AG08396 (cell line): Measurements from ENCODE around the gene NDUFS5.
"Not testable (repeated sequence)": the region's sequence is repeated elsewhere in the genome, so short reads cannot be mapped to it uniquely, and the experiment has no call there.

Experiments used
- DNase-seq: peaks from one replicate; pipeline ENCODE4 v3.0.0; 2012; ENCODE audit warnings: low spot score, mixed read lengths

NDUFS5 gene

GRCh38 chr1:39065542-39065941 is 39.4 kb downstream of the NDUFS5 start:
- DNase-seq = no peak

- not testable (repeated sequence) for DNase-seq
Observed at GRCh38 chr1:39068227-39068626, 42.1 kb downstream of the NDUFS5 start.

- not testable (repeated sequence) for DNase-seq
Observed at GRCh38 chr1:39071557-39071956, 45.4 kb downstream of the NDUFS5 start.

GRCh38 chr1:39076127-39076798 is 50.1 kb downstream of the NDUFS5 start:
- peak; percentile 50 for DNase-seq

GRCh38 chr1:39076799-39077148 is 50.6 kb downstream of the NDUFS5 start:
- DNase-seq = no peak

GRCh38 chr1:39080269-39080826 is 54.2 kb downstream of the NDUFS5 start:
- DNase-seq = no peak

GRCh38 chr1:39080831-39081270 is 54.7 kb downstream of the NDUFS5 start:
- DNase-seq = peak; percentile 44

- peak; percentile 58 for DNase-seq
Observed at GRCh38 chr1:39081271-39082009, 55.3 kb downstream of the NDUFS5 start.

- no peak for DNase-seq
Observed at GRCh38 chr1:39082010-39082799, 56.1 kb downstream of the NDUFS5 start.

GRCh38 chr1:39082811-39083576 is 56.8 kb downstream of the NDUFS5 start:
- DNase-seq = no peak

GRCh38 chr1:39084191-39084590 is 58.0 kb downstream of the NDUFS5 start:
- DNase-seq = no peak
